Spleen (tissue), 11 donors: ENCODE data around the gene SMIM35. TPM values are rescaled to one million over a fixed set of nuclear protein-coding genes. Genes with fewer than 3 reads are reported as not detected.

Source experiments
- DNase-seq: peaks from one replicate; pipeline ENCODE4 v3.0.0-alpha.2; 2020
- H3K27ac ChIP-seq, 8 donors: fragments of 200-600 bp; sonication (generic) in 7 of 8; 1 replicate in 4 of 8; 2 replicates in 4 of 8; pipeline versions ENCODE4 v1.5.0 to v1.8.0; 2016 to 2021; ENCODE audit warnings: inconsistent platforms in 4 of 8, mild to moderate bottlenecking in 4 of 8, moderate library complexity in 1 of 8
- H3K27me3 ChIP-seq, 7 donors: fragments of 200-600 bp; sonication (generic) in 6 of 7; replicated peaks in 1 of 7; 1 replicate in 4 of 7; 2 replicates in 3 of 7; pipeline versions ENCODE4 v1.5.0 to v1.8.0; 2016 to 2021; ENCODE audit warnings: inconsistent platforms in 3 of 7, mild to moderate bottlenecking in 1 of 7
- H3K36me3 ChIP-seq, 6 donors: fragments of 200-600 bp; sonication (generic) in 5 of 6; 1 replicate in 4 of 6; 2 replicates in 2 of 6; pipeline versions ENCODE4 v1.5.0 to v1.8.0; 2016 to 2021; ENCODE audit warnings: inconsistent platforms in 2 of 6
- H3K4me1 ChIP-seq, 6 donors: fragments of 200-600 bp; sonication (generic) in 5 of 6; 1 replicate in 3 of 6; 2 replicates in 3 of 6; pipeline versions ENCODE4 v1.5.0 to v1.8.0; 2016 to 2021; ENCODE audit warnings: inconsistent platforms in 3 of 6
- H3K4me3 ChIP-seq, 8 donors: fragments of 200-600 bp; sonication (generic) in 7 of 8; 1 replicate in 4 of 8; 2 replicates in 4 of 8; pipeline versions ENCODE4 v1.5.0 to v1.8.0; 2016 to 2021; ENCODE audit warnings: inconsistent platforms in 4 of 8, mild to moderate bottlenecking in 4 of 8, moderate library complexity in 2 of 8
- H3K9me3 ChIP-seq, 8 donors: fragments of 200-600 bp; sonication (generic) in 7 of 8; 1 replicate in 4 of 8; 2 replicates in 4 of 8; pipeline versions ENCODE4 v1.5.0 to v1.8.0; 2016 to 2021; ENCODE audit warnings: inconsistent platforms in 4 of 8
- POLR2A ChIP-seq, 3 donors: fragments of 450-650 bp; IDR thresholded peaks; one replicate each; pipeline ENCODE4 v1.5.1; 2017; ENCODE audit warnings: antibody characterized with exemption in 3 of 3, mild to moderate bottlenecking in 1 of 3
- POLR2AphosphoS5 ChIP-seq, 3 donors: sonication (generic); formaldehyde crosslinking; IDR thresholded peaks; one replicate each; pipeline ENCODE4 v1.5.1; 2017; ENCODE audit warnings: antibody characterized with exemption in 3 of 3
- WGBS, 5 donors: extraction: QIAGEN DNeasy Blood & Tissue Kit in 3 of 5; methylation state at CpG; one replicate each; pipeline versions ENCODE4 v1.1.5 to v1.1.7; 2013 to 2018; 5-methylcytosine and 5-hydroxymethylcytosine counted together
- intact Hi-C: fragments of 100-400 bp; cut with DNase I; formaldehyde crosslinking; loops from one replicate; pipeline ENCODE4 v1.15.0; 2023; ENCODE audit warnings: low total_unique reads
- polyA plus RNA-seq, 3 donors: library from polyadenylated mRNA; stranded (reverse); fragments of 200-250 nt; gene quantifications; one replicate each; pipeline ENCODE4 v1.2.1, GENCODE V29; 2013
- total RNA-seq, 7 donors: library from RNA; depleted of rRNA in 3 of 7; stranded (reverse); fragments of >200 nt in 3 of 7; fragmentation: NEBNext Ultra II Directional in 4 of 7; extraction: Animal tissue kit (Norgen Biotek cat#: 25700) in 4 of 7; gene quantifications; one replicate each; pipeline versions ENCODE4 v1.1.0 to v1.2.1, GENCODE V29; 2016 to 2021
- TF ChIP-seq, protein P1 (sequence below), 11 experiments: fragments of 200-600 bp in 7 of 11; fragments of 450-650 bp in 4 of 11; sonication (generic) in 4 of 11; IDR thresholded peaks in 8 of 11; conservative IDR thresholded peaks in 3 of 11; 1 replicate in 7 of 11; 2 replicates in 4 of 11; pipeline versions ENCODE4 v1.4.0 to v1.8.0; 2016 to 2021; ENCODE audit warnings: antibody characterized with exemption in 11 of 11, inconsistent platforms in 4 of 11, mild to moderate bottlenecking in 1 of 11
- donor health status: healthy with polysubstance abuse.
- donor health status: DM: no; HTN: no; CAD: no; lungs with moderate emphysema.
- donor health status: DM: no; HTN: no; CAD: no.
- donor health status: Bipolar disorder and iron deficiency.
- donor health status: healthy.
- donor health status: DM: no; HTN: no; CAD: no.
- donor health status: DM: yes; HTN: yes; CAD: no.

Gene SMIM35
- total and polyA plus RNA-seq, 10 donors = 0.16 to 1.3 (median 0.39) TPM

DNA sequence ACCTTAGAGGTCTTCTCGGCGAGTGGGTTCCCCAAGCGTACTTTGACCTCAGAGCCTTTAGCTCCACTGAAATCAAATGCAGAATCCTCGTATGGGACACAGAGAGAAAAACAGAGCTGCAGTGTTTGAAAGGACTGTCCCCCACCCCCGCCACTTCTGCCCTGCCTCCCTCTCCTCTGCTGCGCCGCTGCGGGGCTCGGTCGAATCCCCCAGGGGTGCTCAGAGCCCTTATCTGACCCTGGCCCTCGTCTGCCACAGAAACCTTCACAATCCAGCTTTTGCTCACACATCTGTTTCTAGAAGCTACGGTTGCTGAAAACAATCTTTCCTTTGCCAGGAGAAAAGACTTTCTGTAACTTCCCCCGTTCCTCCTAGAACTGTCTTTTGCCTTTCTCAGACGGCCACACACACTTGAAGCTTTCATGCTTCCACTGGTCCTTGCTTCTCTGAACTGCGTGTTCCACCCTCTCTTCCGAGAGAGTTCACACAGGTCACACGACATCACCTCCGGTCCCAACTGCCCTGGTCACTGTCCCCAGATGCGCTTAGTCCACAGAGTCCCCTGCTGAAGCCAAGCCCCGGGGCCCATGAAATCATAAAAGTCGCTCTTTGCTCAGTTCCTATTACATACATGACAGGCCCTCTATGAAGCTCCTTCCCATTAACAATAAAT is 3.7 kb downstream of the SMIM35 start:
- TF ChIP-seq POLR2AphosphoS5 (IDR thresholded peaks at IDR 0.05) = no peak
- no peak for TF ChIP-seq POLR2A (IDR thresholded peaks at IDR 0.05)
- no peak overlapping the region for H3K4me3 ChIP-seq
- H3K27me3 ChIP-seq = peaks cover 0 to 17% (median 0%) of the 10 kb centered on the region in 7 donors
- WGBS, 5 donors = 64 to 71% (median 68%) methylated on average over 21 of the region's 21 CpGs
- H3K9me3 ChIP-seq = peaks cover 0 to 21% (median 13%) of the 10 kb centered on the region in 8 donors
- peaks cover 0 to 16% (median 8%) of the 10 kb centered on the region in 6 donors for H3K4me1 ChIP-seq
- peak; percentile 54 for DNase-seq
- H3K27ac ChIP-seq = no peak overlapping the region
- H3K36me3 ChIP-seq = no peaks in the 10 kb centered on the region
- intact Hi-C loops = no loop called here

DNA sequence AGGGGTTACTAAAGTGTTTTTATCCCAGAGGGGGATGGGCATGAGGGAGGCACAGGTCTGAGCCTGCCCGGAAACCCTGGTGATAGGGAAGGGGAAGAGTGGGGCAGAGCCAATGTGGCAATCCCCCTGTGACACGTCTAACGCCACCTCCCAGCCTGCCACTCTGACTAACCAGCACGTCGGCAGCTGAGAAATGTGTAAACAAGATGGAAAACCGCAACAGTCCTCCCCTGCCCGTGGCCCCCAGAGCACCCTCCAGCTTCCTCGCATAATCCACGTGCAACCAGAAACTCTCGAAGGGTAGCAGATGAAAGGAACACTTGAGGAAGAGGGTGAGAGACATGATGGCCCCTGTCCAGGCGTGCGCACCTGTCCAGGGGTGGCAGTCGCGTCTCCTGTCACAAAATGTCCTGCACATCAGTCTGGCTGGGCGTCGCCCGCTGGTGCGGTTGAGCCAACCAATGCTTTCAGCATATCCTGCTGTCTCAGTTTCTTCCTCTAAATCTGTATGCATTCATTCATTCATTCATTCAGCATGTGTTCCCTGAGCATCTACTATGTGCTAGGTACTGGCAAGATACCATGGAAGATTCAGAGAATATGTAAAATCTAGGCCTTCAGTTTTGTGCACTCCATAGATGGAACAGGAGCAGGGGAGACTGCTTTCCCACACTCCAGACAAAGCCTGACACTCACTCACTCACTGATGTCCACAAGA is 5.4 kb downstream of the SMIM35 start:
- DNase-seq = no peak
- H3K27me3 ChIP-seq = peaks cover 0 to 29% (median 0%) of the 10 kb centered on the region in 7 donors
- H3K27ac ChIP-seq = no peak overlapping the region
- peaks cover 0 to 16% (median 8%) of the 10 kb centered on the region in 6 donors for H3K4me1 ChIP-seq
- no peaks in the 10 kb centered on the region for H3K36me3 ChIP-seq
- WGBS, 5 donors = 70 to 87% (median 74%) methylated on average over 18 of the region's 18 CpGs
- intact Hi-C loops = no loop called here
- H3K9me3 ChIP-seq = peaks cover 0 to 5% (median 0%) of the 10 kb centered on the region in 8 donors
- H3K4me3 ChIP-seq = no peak overlapping the region
- TF ChIP-seq POLR2A (IDR thresholded peaks at IDR 0.05) = no peak
- TF ChIP-seq, protein P1, sequence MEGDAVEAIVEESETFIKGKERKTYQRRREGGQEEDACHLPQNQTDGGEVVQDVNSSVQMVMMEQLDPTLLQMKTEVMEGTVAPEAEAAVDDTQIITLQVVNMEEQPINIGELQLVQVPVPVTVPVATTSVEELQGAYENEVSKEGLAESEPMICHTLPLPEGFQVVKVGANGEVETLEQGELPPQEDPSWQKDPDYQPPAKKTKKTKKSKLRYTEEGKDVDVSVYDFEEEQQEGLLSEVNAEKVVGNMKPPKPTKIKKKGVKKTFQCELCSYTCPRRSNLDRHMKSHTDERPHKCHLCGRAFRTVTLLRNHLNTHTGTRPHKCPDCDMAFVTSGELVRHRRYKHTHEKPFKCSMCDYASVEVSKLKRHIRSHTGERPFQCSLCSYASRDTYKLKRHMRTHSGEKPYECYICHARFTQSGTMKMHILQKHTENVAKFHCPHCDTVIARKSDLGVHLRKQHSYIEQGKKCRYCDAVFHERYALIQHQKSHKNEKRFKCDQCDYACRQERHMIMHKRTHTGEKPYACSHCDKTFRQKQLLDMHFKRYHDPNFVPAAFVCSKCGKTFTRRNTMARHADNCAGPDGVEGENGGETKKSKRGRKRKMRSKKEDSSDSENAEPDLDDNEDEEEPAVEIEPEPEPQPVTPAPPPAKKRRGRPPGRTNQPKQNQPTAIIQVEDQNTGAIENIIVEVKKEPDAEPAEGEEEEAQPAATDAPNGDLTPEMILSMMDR (IDR thresholded peaks at IDR 0.05 in 8 of 11, conservative IDR thresholded peaks at IDR 0.05 in 3 of 11) = no peak
- TF ChIP-seq POLR2AphosphoS5 (IDR thresholded peaks at IDR 0.05) = no peak

DNA sequence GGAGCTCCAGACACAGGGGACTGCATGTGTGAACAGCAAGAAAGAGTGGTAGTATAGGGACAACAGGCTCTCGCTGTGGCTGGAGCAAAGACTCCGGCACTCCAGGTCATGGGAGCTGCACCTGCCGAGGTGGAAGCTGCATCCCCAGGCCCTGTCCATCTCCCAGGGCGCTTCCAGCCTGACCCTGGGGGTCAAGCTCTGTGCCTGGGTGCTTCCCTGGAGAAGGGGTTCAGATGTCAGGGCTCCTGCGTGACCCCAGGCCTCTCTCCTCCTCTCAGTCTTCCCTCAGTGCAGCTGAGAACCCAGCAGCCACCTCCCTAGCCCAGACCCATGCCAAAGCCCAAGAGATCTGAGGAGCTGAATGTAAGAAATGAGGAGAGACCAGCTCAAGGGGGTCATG is 6.5 kb downstream of the SMIM35 start:
- Histone ChIP-seq H3K36me3 (no peaks in the 10 kb centered on the region), H3K4me3 (no peak overlapping the region), H3K27ac (no peak overlapping the region), H3K27me3 (peaks cover 0 to 30% (median 0%) of the 10 kb centered on the region in 7 donors), H3K4me1 (peaks cover 0 to 16% (median 8%) of the 10 kb centered on the region in 6 donors), H3K9me3 (no peaks in the 10 kb centered on the region)
- intact Hi-C loops = no loop called here
- TF ChIP-seq, protein P1 (IDR thresholded peaks at IDR 0.05 in 8 of 11, conservative IDR thresholded peaks at IDR 0.05 in 3 of 11) = no peak
- no peak for TF ChIP-seq POLR2A (IDR thresholded peaks at IDR 0.05)
- no peak for TF ChIP-seq POLR2AphosphoS5 (IDR thresholded peaks at IDR 0.05)
- DNase-seq = no peak
- 81 to 93% (median 88%) methylated on average over 5 of the region's 5 CpGs for WGBS, 5 donors

DNA sequence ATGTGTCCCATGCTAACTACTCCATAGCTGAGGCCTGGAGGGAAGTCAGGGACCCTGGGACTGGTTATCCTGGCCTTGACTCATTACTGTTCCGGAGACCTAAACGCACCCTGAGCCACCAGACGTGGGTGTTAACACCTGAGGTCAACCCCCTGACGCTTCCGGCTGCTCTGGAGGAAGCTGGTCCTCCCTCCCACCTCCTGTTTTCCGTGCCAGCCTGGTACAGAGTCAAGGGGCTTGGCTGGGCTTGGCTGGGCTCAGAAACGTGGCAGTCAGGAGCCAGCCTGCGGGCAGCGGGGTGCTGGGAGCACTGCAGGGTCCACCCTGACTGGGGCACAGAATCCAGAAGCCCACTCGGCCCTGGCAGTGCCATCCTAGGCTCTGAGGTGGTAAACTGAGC is 7.3 kb downstream of the SMIM35 start:
- Histone ChIP-seq H3K36me3 (no peaks in the 10 kb centered on the region), H3K27ac (no peak overlapping the region), H3K4me1 (peaks cover 0 to 13% (median 7%) of the 10 kb centered on the region in 6 donors), H3K9me3 (no peaks in the 10 kb centered on the region), H3K4me3 (no peak overlapping the region), H3K27me3 (peaks cover 0 to 30% (median 0%) of the 10 kb centered on the region in 7 donors)
- intact Hi-C loops = no loop called here
- no peak for DNase-seq
- WGBS, 5 donors = 57 to 72% (median 67%) methylated on average over 4 to 10 of the region's 10 CpGs
- TF ChIP-seq POLR2AphosphoS5 (IDR thresholded peaks at IDR 0.05) (no peak), POLR2A (IDR thresholded peaks at IDR 0.05) (no peak)
- TF ChIP-seq, protein P1 (IDR thresholded peaks at IDR 0.05 in 8 of 11, conservative IDR thresholded peaks at IDR 0.05 in 3 of 11) = no peak
